HG02885 (cell line): ENCODE results near the gene IDH3B.
"Not testable (repeated sequence)": the region's sequence is repeated elsewhere in the genome, so short reads cannot be mapped to it uniquely, and the experiment has no call there.

Source experiments
- ATAC-seq: cut with Tn5 transposase; IDR thresholded peaks from one replicate; pipeline ENCODE4 v1.9.1; 2021; ENCODE audit warnings: mild to moderate bottlenecking; ENCODE audit not compliant: unreplicated experiment, poor library complexity

The IDH3B gene

GRCh38 chr20:2663887-2664719, at the start of gene IDH3B:
Gene IDH3B (minus strand): TSS chr20:2664216. CDS start chr20:2664188, 28 bp downstream.
- ATAC-seq = peak; percentile 95

- ATAC-seq = no peak
Observed at GRCh38 chr20:2713285-2713684, 49.3 kb upstream of the IDH3B start.

- no peak for ATAC-seq
Observed at GRCh38 chr20:2709205-2709981, 45.4 kb upstream of the IDH3B start.

GRCh38 chr20:2708665-2709064, 44.6 kb upstream of the IDH3B start:
- ATAC-seq = no peak

DNA sequence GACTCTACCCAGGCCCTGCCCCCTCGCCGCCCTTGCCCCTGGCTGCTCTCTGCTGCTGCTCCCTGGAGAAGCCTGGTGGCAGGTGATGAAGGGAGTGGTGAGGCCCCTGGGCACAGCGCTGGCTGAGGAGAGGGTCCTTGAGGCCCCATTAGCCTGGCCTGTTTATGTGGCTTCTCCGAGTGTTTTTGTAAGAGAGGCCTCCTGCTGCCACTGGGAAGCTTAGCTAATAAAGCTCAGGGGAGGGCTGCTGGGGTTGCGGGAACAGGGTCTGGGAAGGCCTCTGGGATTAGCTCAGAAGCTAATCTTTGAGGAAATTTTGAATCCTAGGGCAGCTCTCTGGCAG, 44.0 kb upstream of the IDH3B start:
- no peak for ATAC-seq

- ATAC-seq = no peak
Observed at GRCh38 chr20:2707353-2708072, 43.5 kb upstream of the IDH3B start.

DNA sequence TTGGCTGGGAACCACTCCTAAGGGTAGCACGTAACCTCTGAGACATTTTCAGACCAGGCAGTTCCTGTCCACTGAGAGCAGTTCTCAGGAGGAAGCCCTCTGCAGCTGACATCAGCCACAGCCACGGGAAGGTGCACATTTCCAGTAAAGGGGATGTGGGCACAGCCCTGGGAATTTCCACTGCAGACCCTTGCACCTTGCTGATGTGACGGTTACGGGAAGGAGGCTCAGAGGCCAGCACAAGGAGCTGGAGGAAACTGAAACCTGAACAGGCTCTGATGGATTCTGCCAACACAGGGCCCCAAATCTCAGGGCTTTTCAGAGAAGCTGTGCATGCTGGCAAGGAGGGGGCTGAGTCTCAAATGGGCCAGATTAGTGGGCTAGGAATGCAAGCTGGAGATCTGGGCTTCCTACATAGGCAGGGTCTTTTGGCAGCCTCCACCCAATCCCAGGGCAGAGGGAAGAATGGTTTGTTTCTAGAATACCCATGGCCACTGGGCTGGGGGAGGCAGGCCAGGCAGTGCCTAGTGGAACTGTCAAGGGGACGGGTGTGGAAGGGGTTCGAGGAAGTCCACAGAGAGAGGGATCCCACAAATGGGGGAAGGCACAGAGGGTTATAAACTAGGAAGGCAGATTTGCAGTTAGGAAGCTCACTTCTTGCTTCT, 42.8 kb upstream of the IDH3B start:
- no peak for ATAC-seq

DNA sequence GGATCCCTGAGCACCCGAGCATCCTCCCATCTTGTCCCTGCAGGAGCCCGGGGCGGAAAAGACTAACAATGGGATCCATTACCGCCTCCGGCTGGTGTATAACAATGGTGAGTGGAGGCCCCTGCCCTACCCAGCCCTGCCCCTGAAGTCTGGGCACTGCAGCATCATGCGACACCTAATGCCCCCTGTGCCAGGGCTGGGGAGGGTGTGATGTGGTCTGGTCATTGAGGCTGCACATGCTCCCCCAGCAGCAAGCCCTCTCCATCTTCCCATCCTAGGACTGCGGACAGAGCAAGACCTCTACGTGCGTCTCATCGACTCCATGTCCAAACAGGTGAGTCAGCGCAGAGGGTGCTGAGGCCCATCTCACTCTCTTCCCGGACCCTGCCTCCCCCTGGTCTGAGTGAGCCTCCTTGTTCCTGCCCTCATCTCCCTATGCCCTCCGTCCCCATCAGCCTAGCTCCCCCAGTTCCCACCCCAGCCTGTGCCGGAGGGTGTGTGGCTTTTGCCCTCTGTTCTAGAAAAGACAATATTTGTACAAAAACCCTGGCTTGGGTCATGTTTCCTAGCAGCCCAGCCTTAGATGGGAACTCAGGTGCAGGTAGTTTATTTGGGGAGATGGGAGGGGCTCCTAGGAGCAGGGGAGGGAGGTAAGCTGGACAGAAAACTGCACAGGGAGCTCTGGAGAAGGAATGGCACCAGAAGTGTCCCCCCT, 42.1 kb upstream of the IDH3B start:
- no peak for ATAC-seq

DNA sequence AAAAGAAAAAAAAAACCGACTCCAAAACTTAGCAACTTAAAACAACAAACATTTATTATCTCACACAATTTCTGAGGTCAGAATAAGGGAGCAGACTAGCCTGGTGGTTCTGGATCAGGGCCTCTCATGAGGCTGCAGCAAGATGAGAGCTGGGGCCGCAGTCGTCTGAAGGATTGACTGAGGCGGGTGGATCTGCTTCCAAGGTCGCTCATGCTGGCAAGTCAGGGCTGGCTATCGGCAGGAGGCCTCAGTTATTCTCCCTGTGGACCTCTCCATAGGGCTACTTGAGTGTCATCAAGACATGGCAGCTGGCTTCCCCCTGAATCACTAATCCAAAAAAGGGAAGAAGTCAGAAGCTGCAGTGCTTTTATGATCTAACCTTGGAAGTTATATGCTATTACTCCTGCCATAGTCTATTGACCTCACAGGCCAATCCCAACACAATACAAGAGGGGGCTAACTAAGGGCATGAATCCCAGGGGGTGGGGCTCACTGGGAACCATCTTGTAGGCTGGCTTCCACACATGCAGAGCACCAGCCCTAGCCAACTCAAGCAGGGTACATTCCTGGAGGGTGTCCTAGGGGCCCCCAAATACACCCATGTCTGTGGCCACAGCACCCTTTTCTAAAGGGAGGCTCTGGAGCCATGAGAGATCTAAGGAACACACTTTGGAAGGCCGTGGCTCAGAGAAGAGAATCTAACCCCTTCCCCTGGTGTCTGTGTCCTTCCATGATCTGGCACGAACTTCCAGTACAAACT, 39.9 kb upstream of the IDH3B start:
- no peak for ATAC-seq

- no peak for ATAC-seq
Observed at GRCh38 chr20:2701671-2702081, 37.7 kb upstream of the IDH3B start.

- no peak for ATAC-seq
Observed at GRCh38 chr20:2700913-2701620, 37.1 kb upstream of the IDH3B start.

DNA sequence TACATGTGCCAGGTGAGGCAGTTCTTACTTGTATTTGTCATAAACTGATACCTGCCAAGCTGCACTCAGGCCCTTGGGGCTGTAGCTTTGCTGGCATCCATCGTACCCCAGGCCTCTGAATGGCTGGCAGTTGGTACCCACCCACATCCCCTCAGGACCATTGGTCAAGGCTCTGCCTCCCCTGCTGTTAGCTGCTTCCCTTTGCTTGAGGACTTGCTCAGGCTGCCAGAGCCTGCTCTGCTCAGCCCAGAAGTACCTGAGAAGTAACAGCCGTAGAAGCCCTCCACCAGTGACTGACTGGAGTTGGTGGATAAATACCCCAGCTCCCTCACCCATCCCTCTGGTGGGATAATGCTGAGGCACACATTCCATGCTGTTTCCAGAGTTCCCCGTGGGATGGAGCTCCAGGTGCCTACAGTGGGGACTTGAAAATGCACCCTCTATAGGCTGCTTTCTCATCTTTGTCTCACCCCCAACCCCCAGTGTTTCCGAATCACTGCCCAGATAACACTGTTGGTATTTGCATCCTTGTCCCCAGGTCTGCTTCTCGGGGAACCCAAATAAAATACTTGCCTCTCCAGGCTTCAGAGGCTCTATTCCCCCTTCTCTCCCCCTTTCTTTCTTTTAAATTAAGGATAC, 35.9 kb upstream of the IDH3B start:
- no peak for ATAC-seq

- ATAC-seq = no peak
Observed at GRCh38 chr20:2698912-2699311, 34.9 kb upstream of the IDH3B start.

DNA sequence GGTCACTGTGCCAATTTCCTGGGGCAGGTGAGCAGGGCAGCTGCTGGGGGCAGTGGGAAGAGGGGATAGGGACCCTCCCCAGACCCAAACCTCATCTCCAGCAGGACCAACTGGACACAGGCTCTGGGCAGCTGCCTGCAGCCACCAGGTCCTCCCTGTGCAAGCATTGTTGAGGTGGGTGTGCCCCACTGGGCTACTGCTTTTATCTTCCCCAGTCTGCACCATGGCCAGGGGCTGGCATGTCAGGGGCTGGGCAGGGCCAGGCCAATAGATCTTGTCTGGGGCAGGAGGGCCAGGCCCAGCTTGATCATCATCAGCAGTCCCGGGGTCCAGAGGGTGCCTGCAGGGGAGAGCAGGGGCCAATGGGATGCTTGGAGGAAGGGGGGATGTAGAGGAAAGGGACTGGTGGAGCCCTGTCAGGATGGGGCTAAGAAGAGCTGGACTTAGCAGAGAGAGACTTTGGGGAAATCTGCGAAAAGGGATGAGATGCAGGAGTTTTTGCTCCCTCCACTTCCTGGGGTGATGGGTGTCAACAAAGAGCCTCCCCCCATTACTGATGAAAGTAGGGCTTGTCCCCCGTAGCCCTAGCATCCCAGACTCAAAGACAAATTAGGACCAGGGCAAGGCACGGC, 34.3 kb upstream of the IDH3B start:
- ATAC-seq = no peak

DNA sequence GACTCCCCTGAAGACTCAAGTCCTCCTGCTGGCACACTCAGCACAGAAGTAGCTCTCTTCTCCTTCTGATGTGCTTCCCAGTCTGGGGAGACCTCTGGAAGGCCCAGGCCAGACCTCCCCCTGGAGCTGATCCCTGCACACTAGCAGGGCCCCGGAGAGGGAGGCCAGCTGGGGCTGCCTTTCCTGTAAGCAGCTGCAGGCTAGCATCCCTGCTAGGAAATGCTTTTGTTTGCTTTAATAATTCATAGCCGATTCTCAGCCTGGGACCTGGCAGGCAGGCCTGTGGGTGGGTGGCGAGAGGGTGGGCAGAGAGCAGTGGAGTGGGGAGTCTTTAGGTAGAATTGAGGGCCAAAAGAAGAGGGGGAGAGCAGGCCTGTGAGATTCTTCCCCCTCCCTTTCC, 33.8 kb upstream of the IDH3B start:
- no peak for ATAC-seq

GRCh38 chr20:2696646-2697045, 32.6 kb upstream of the IDH3B start:
- no peak for ATAC-seq

- ATAC-seq = not testable (repeated sequence)
Observed at GRCh38 chr20:2695984-2696525, 32.0 kb upstream of the IDH3B start.
